Kidney (tissue), 14 donors: ENCODE data around the gene STX8. TPM values are rescaled to one million over a fixed set of nuclear protein-coding genes. Genes with fewer than 3 reads are reported as not detected.
A peak's percentile ranks its signal among the peaks of the same experiment; 100 is the strongest.

Experiments
- DNase-seq, 5 donors: peaks; one replicate each; pipeline ENCODE4 v3.0.0-alpha.2; 2013 to 2020
- FAIRE-seq: peaks from 2 replicates; lab custom pipeline; 2012; peaks lifted over from hg19 to GRCh38; lab: Jason Lieb, UNC
- H3K27ac ChIP-seq, 2 donors: one replicate each; pipeline ENCODE4 v1.7.0; 2013; ENCODE audit warnings: low read depth in 2 of 2, low read length in 2 of 2, inconsistent platforms in 1 of 2
- H3K27me3 ChIP-seq: one replicate; pipeline ENCODE4 v1.7.1; 2013; ENCODE audit warnings: low read length, inconsistent platforms; ENCODE audit not compliant: control insufficient read depth, insufficient read depth
- H3K36me3 ChIP-seq, 3 donors: one replicate each; pipeline versions ENCODE4 v1.7.0 to v1.7.1; 2013; ENCODE audit warnings: low read length in 3 of 3, control low read depth in 1 of 3, inconsistent platforms in 1 of 3; ENCODE audit not compliant: insufficient read depth in 3 of 3, control insufficient read depth in 2 of 3
- H3K4me1 ChIP-seq, 3 donors: one replicate each; pipeline versions ENCODE4 v1.7.0 to v1.7.1; 2013; ENCODE audit warnings: low read length in 3 of 3, inconsistent platforms in 1 of 3, low read depth in 1 of 3; ENCODE audit not compliant: control insufficient read depth in 2 of 3, insufficient read depth in 2 of 3
- H3K4me3 ChIP-seq, 3 donors: one replicate each; pipeline versions ENCODE4 v1.7.0 to v1.8.1; 2013; ENCODE audit warnings: low read length in 3 of 3, control low read depth in 1 of 3, inconsistent platforms in 1 of 3
- H3K9ac ChIP-seq, 3 donors: one replicate each; pipeline versions ENCODE4 v1.7.0 to v1.7.1; 2013; ENCODE audit warnings: low read length in 3 of 3, control low read depth in 1 of 3, inconsistent platforms in 1 of 3
- H3K9me3 ChIP-seq, 3 donors: one replicate each; pipeline versions ENCODE4 v1.7.0 to v1.7.1; 2013; ENCODE audit warnings: low read length in 3 of 3, control low read depth in 1 of 3, inconsistent platforms in 1 of 3; ENCODE audit not compliant: control insufficient read depth in 2 of 3, insufficient read depth in 1 of 3
- intact Hi-C: fragments of 100-400 bp; cut with DNase I; formaldehyde crosslinking; loops from one replicate; pipeline ENCODE4 v1.11.1; 2022
- polyA plus RNA-seq: library from polyadenylated mRNA; stranded (reverse); fragments of 350-450 nt; fragmentation: Illumina TruSeq; extraction: RNeasy Lipid Tissue Mini Kit (QIAGEN cat#74804); gene quantifications from one replicate; pipeline ENCODE4 v1.2.3, GENCODE V29; 2014; ENCODE audit warnings: low read depth, low replicate concordance; ENCODE audit not compliant: insufficient read depth
- total RNA-seq: library from RNA; stranded (reverse); fragmentation: NEBNext Ultra II Directional; extraction: Animal tissue kit (Norgen Biotek cat#: 25700); gene quantifications from one replicate; pipeline ENCODE4 v1.2.1, GENCODE V29; 2021
- TF ChIP-seq, protein P1 (sequence below): IDR thresholded peaks from 3 replicates; pipeline ENCODE4 v1.5.1; 2012; ENCODE audit warnings: mild to moderate bottlenecking, moderate library complexity, borderline replicate concordance; ENCODE audit not compliant: insufficient read depth; ENCODE audit errors: extremely low read depth
- donor health status: control.
- donor health status: control.
- donor health status: control.
- donor health status: control.
- donor health status: control.
- donor health status: DM: yes; HTN: yes; CAD: no.
- donor health status: Normal renal cell carcinoma (clear cell type).

The STX8 gene
- total and polyA plus RNA-seq, 2 donors from 2014 or later, result 67.2 to 127 TPM

- DNase-seq (no peak), FAIRE-seq (no peak)
- H3K9me3 ChIP-seq, result no peaks in the 10 kb centered on the region
- H3K36me3 ChIP-seq, result no peaks in the 10 kb centered on the region
- TF ChIP-seq, protein P1, sequence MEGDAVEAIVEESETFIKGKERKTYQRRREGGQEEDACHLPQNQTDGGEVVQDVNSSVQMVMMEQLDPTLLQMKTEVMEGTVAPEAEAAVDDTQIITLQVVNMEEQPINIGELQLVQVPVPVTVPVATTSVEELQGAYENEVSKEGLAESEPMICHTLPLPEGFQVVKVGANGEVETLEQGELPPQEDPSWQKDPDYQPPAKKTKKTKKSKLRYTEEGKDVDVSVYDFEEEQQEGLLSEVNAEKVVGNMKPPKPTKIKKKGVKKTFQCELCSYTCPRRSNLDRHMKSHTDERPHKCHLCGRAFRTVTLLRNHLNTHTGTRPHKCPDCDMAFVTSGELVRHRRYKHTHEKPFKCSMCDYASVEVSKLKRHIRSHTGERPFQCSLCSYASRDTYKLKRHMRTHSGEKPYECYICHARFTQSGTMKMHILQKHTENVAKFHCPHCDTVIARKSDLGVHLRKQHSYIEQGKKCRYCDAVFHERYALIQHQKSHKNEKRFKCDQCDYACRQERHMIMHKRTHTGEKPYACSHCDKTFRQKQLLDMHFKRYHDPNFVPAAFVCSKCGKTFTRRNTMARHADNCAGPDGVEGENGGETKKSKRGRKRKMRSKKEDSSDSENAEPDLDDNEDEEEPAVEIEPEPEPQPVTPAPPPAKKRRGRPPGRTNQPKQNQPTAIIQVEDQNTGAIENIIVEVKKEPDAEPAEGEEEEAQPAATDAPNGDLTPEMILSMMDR, result no peak
- intact Hi-C loops, result no loop called here
- peaks cover 0 to 5% (median 0%) of the 10 kb centered on the region in 3 donors for H3K4me1 ChIP-seq
- H3K4me3 ChIP-seq, result no peak overlapping the region
- no peak overlapping the region for H3K27ac ChIP-seq
- no peaks in the 10 kb centered on the region for H3K27me3 ChIP-seq
- no peak overlapping the region for H3K9ac ChIP-seq
Measured at GRCh38 chr17:9256361-9256750, 319.3 kb downstream of the STX8 start.

GRCh38 chr17:9255833-9256232 lies 319.8 kb downstream of the STX8 start:
- Histone ChIP-seq H3K4me1 (peaks cover 0 to 5% (median 0%) of the 10 kb centered on the region in 3 donors), H3K4me3 (no peak overlapping the region), H3K9me3 (no peaks in the 10 kb centered on the region), H3K27me3 (no peaks in the 10 kb centered on the region), H3K36me3 (no peaks in the 10 kb centered on the region), H3K9ac (no peak overlapping the region), H3K27ac (no peak overlapping the region)
- DNase-seq (no peak), FAIRE-seq (no peak)
- intact Hi-C loops, result no loop called here
- TF ChIP-seq, protein P1, result no peak

- H3K9me3 ChIP-seq, result no peaks in the 10 kb centered on the region
- no peaks in the 10 kb centered on the region for H3K27me3 ChIP-seq
- H3K27ac ChIP-seq, result no peak overlapping the region
- FAIRE-seq, result no peak
- no peak overlapping the region for H3K4me3 ChIP-seq
- TF ChIP-seq, protein P1, result no peak
- no peak for DNase-seq
- no peak overlapping the region for H3K9ac ChIP-seq
- H3K4me1 ChIP-seq, result peaks cover 0 to 5% (median 0%) of the 10 kb centered on the region in 3 donors
- H3K36me3 ChIP-seq, result no peaks in the 10 kb centered on the region
- intact Hi-C loops, result no loop called here
Measured at GRCh38 chr17:9254841-9255240, 320.8 kb downstream of the STX8 start.

DNA sequence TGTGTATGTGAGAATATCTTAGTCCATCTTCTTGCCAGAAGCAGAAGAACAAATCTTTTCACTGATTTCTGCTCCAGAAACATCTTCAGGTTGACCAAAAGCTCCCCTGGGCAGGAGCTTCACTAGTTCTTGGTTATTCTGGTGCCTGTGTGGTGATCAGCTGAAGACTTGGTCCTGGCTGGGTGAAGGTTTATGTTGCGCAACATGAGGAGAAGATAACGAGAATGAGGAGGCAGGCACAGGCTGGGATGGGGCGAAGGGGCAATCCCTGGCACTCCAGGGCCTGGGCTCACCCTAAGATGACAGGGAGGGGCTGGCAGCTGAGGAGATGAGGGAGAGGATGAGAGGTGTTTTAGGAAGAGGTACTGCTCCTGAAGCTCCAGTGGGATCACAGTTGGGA lies 322.3 kb downstream of the STX8 start:
- peak in 1 of 5 donors; percentile 35 for DNase-seq
- intact Hi-C loops, result no loop called here
- FAIRE-seq, result no peak

More for the DNA sequence above, 322.3 kb downstream of the STX8 start:
- Histone ChIP-seq H3K27ac (no peak overlapping the region), H3K9me3 (no peaks in the 10 kb centered on the region), H3K9ac (no peak overlapping the region), H3K4me3 (no peak overlapping the region), H3K4me1 (peaks cover 0 to 5% (median 0%) of the 10 kb centered on the region in 3 donors), H3K36me3 (no peaks in the 10 kb centered on the region), H3K27me3 (no peaks in the 10 kb centered on the region)
- TF ChIP-seq, protein P1, result no peak
